B cell (primary cell): ENCODE results near the gene GALNT10. TPM values are rescaled to one million over a fixed set of nuclear protein-coding genes. Genes with fewer than 3 reads are reported as not detected.

Experiments used
- ATAC-seq: fragments of 200-7000 bp; cut with Tn5 transposase; one replicate; pipeline ENCODE4 v1.10.0; 2021; ENCODE audit warnings: low read depth, mild to moderate bottlenecking, moderate number of reproducible peaks, moderate library complexity
- CTCF ChIA-PET: fragments of 350-600 bp; sonication (Branson Sonifier 250); formaldehyde crosslinking; loops from one replicate; lab custom pipeline; 2021; ENCODE audit warnings: antibody characterized with exemption, inconsistent platforms; lab: Charles Lee
- POLR2A ChIA-PET: fragments of 350-600 bp; sonication (Branson Sonifier 250); formaldehyde crosslinking; loops from one replicate; lab custom pipeline; 2021; ENCODE audit warnings: antibody characterized with exemption; lab: Charles Lee
- DNase-seq: peaks from one replicate; pipeline ENCODE4 v3.0.0; 2013
- H2AFZ ChIP-seq: 2 replicates; pipeline ENCODE4 v1.6.1; 2012; ENCODE audit warnings: mild to moderate bottlenecking, low read depth, low read length; ENCODE audit not compliant: insufficient read depth, poor library complexity, severe bottlenecking
- H3K27ac ChIP-seq, 2 donors: 1 replicate in 1 of 2; 2 replicates in 1 of 2; pipeline ENCODE4 v1.5.1; 2012 to 2013; ENCODE audit warnings: low read length in 2 of 2, mild to moderate bottlenecking in 2 of 2, moderate library complexity in 1 of 2
- H3K27me3 ChIP-seq, 4 experiments: fragments of 200-600 bp in 1 of 4; sonication (generic) in 1 of 4; replicated peaks in 1 of 4; 1 replicate in 2 of 4; 2 replicates in 2 of 4; pipeline versions ENCODE4 v1.6.1 to v1.7.0; 2013 to 2016; ENCODE audit warnings: low read length in 3 of 4, mild to moderate bottlenecking in 2 of 4, mixed read lengths in 1 of 4, moderate library complexity in 1 of 4; ENCODE audit not compliant: insufficient read depth in 4 of 4, control insufficient read depth in 3 of 4; ENCODE audit errors: control extremely low read depth in 1 of 4
- H3K36me3 ChIP-seq, 2 experiments: replicated peaks in 1 of 2; 1 replicate in 1 of 2; 2 replicates in 1 of 2; pipeline versions ENCODE4 v1.6.1 to v1.7.1; 2013; ENCODE audit warnings: low read length in 1 of 2; ENCODE audit not compliant: insufficient read depth in 2 of 2, control insufficient read depth in 1 of 2; ENCODE audit errors: control extremely low read depth in 1 of 2, extremely low read depth in 1 of 2
- H3K4me1 ChIP-seq, 2 donors: fragments of 200-600 bp in 1 of 2; sonication (generic) in 1 of 2; 1 replicate in 1 of 2; 2 replicates in 1 of 2; pipeline versions ENCODE4 v1.5.1 to v1.6.1; 2013 to 2017; ENCODE audit warnings: low read length in 2 of 2; ENCODE audit not compliant: control insufficient read depth in 2 of 2, insufficient read depth in 2 of 2
- H3K4me2 ChIP-seq: replicated peaks from 2 replicates; pipeline ENCODE3; 2012; ENCODE audit warnings: mild to moderate bottlenecking, low read depth, low read length; ENCODE audit not compliant: poor library complexity, severe bottlenecking
- H3K4me3 ChIP-seq, 5 experiments: fragments of 200-600 bp in 1 of 5; sonication (generic) in 1 of 5; 1 replicate in 3 of 5; 2 replicates in 2 of 5; pipeline versions ENCODE4 v1.5.1 to v1.7.0; 2011 to 2016; ENCODE audit warnings: low read length in 4 of 5, mild to moderate bottlenecking in 4 of 5, low read depth in 2 of 5, control low read depth in 1 of 5, moderate library complexity in 1 of 5; ENCODE audit not compliant: insufficient read depth in 1 of 5; ENCODE audit errors: control extremely low read depth in 1 of 5, extremely low read depth in 1 of 5
- H3K79me2 ChIP-seq: fragments of 200-600 bp; sonication (generic); one replicate; pipeline ENCODE4 v1.6.0; 2016; ENCODE audit warnings: low read length; ENCODE audit not compliant: control insufficient read depth, insufficient read depth
- H3K9ac ChIP-seq: fragments of 200-600 bp; sonication (generic); 2 replicates; pipeline ENCODE4 v1.6.1; 2017; ENCODE audit warnings: mild to moderate bottlenecking, low read length, moderate library complexity
- H3K9me3 ChIP-seq, 3 donors: one replicate each; pipeline versions ENCODE4 v1.6.1 to v1.7.1; 2013; ENCODE audit warnings: low read length in 2 of 3; ENCODE audit not compliant: control insufficient read depth in 2 of 3, insufficient read depth in 1 of 3; ENCODE audit errors: control extremely low read depth in 1 of 3
- H4K20me1 ChIP-seq: 2 replicates; pipeline ENCODE4 v1.6.0; 2012; ENCODE audit warnings: mild to moderate bottlenecking, low read length; ENCODE audit not compliant: insufficient read depth, control insufficient read depth, poor library complexity, severe bottlenecking
- H3K27ac Mint-ChIP-seq: one replicate; pipeline ENCODE4 v1.8.0; 2021; ENCODE audit warnings: mixed read lengths
- H3K27me3 Mint-ChIP-seq: one replicate; pipeline ENCODE4 v1.8.0; 2021; ENCODE audit warnings: mixed read lengths
- H3K4me1 Mint-ChIP-seq: one replicate; pipeline ENCODE4 v1.8.0; 2021; ENCODE audit warnings: mixed read lengths
- H3K4me3 Mint-ChIP-seq: one replicate; pipeline ENCODE4 v1.8.0; 2021; ENCODE audit warnings: mixed read lengths
- H3K9me3 Mint-ChIP-seq: one replicate; pipeline ENCODE4 v1.8.0; 2022; ENCODE audit warnings: mixed read lengths; ENCODE audit not compliant: insufficient read depth
- CTCF ChIP-seq: fragments of 200-600 bp; IDR thresholded peaks from one replicate; pipeline ENCODE4 v1.8.0; 2022; ENCODE audit warnings: antibody characterized with exemption, mild to moderate bottlenecking
- EZH2 ChIP-seq: IDR thresholded peaks from 2 replicates; pipeline ENCODE4 v1.6.1; 2012; ENCODE audit warnings: borderline replicate concordance, low read depth, mild to moderate bottlenecking, moderate library complexity, low read length; ENCODE audit not compliant: insufficient read depth, poor library complexity, severe bottlenecking
- WGBS: methylation state at CpG from one replicate; pipeline ENCODE4 v1.1.5; 2013; ENCODE audit warnings: missing lambda C conversion rate; ENCODE audit not compliant: insufficient coverage; 5-methylcytosine and 5-hydroxymethylcytosine counted together
- intact Hi-C: fragments of 100-400 bp; cut with micrococcal nuclease; formaldehyde crosslinking; loops from one replicate; pipeline ENCODE4 v1.10.0; 2022
- polyA plus RNA-seq: library from polyadenylated mRNA; depleted of rRNA; stranded (reverse); fragments of >200 nt; gene quantifications from 2 replicates; pipeline ENCODE4 v1.2.3, GENCODE V29; 2012
- total RNA-seq, 2 donors: library from RNA; stranded (reverse); fragments of 120-200 nt in 1 of 2; gene quantifications; 1 replicate in 1 of 2; 2 replicates in 1 of 2; pipeline versions ENCODE4 v1.2.3 to v1.2.4, GENCODE V29; 2013 to 2022

GALNT10 gene
- total and polyA plus RNA-seq, 2 donors (not counting 1 experiment from before 2014, with no cell fraction given), result 27.7 to 42.8 TPM

GRCh38 chr5:154375329-154376008, 184.9 kb downstream of the GALNT10 start:
- H3K27me3 ChIP-seq, result no peaks in the 10 kb centered on the region
- H3K79me2 ChIP-seq, result no peaks in the 10 kb centered on the region
- peaks cover 2 to 64% of the 10 kb centered on the region in 2 experiments for H3K36me3 ChIP-seq
- WGBS, result 100% methylated on average over 3 of the region's 3 CpGs
- ATAC-seq, result no peak
- H3K27ac Mint-ChIP-seq, result no peak overlapping the region
- H3K4me2 ChIP-seq, result no peak overlapping the region
- H3K4me1 ChIP-seq, result no peaks in the 10 kb centered on the region
- H3K4me3 Mint-ChIP-seq, result no peak overlapping the region
- ChIA-PET POLR2A (no interaction called here), CTCF (interaction anchor here (0.9 kb wide), 1 partner anchor 303 kb away, joined by 3 read pairs; no protein-coding TSS in a partner anchor)
- no peak overlapping the region for H2AFZ ChIP-seq
- H3K4me1 Mint-ChIP-seq, result no peaks in the 10 kb centered on the region
- H3K27ac ChIP-seq, result no peak overlapping the region
- DNase-seq, result no peak
- intact Hi-C loops, result no loop called here
- no peaks in the 10 kb centered on the region for H4K20me1 ChIP-seq
- no peaks in the 10 kb centered on the region for H3K27me3 Mint-ChIP-seq
- H3K9me3 ChIP-seq, result peaks cover 0 to 2% (median 0%) of the 10 kb centered on the region in 3 donors
- TF ChIP-seq EZH2, result no peak
- TF ChIP-seq CTCF, result no peak
- H3K4me3 ChIP-seq, result no peak overlapping the region
- H3K9me3 Mint-ChIP-seq, result no peaks in the 10 kb centered on the region
- no peak overlapping the region for H3K9ac ChIP-seq

DNA sequence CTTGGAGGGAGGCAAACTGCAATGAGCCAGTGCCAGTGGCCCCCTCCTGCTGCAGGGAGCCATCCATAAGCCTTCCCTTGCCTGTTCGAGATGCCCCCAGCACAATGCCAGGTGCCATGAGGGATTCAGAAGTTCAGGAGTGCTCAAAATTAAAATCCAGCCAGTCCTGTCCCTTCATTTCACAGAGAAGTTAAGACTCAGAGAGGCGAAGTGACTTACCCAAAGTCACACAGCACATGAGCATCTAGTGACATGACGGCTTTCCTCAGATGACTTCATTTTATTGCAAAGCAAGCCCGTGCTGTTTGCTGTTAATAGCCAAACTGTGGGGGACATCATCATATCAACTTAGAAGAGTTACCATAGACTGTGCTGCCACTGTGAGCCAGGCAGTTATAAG, 185.9 kb downstream of the GALNT10 start:
- Mint-ChIP-seq H3K4me3 (no peak overlapping the region), H3K9me3 (no peaks in the 10 kb centered on the region), H3K27ac (no peak overlapping the region), H3K4me1 (no peaks in the 10 kb centered on the region), H3K27me3 (no peaks in the 10 kb centered on the region)
- Histone ChIP-seq H3K79me2 (no peaks in the 10 kb centered on the region), H3K4me1 (no peaks in the 10 kb centered on the region), H3K4me2 (no peak overlapping the region), H3K9me3 (peaks cover 0 to 4% (median 0%) of the 10 kb centered on the region in 3 donors), H4K20me1 (no peaks in the 10 kb centered on the region), H3K27ac (no peak overlapping the region), H3K27me3 (no peaks in the 10 kb centered on the region), H2AFZ (no peak overlapping the region), H3K4me3 (no peak overlapping the region), H3K36me3 (peaks cover 0 to 67% of the 10 kb centered on the region in 2 experiments), H3K9ac (no peak overlapping the region)
- WGBS, result 67% methylated on average over 3 of the region's 4 CpGs
- POLR2A ChIA-PET, result no interaction called here
- TF ChIP-seq CTCF (no peak), EZH2 (no peak)
- CTCF ChIA-PET, result no interaction called here
- DNase-seq, result no peak
- ATAC-seq, result no peak
- intact Hi-C loops, result no loop called here
